ENCODE measurements around the gene SERGEF.

DNA sequence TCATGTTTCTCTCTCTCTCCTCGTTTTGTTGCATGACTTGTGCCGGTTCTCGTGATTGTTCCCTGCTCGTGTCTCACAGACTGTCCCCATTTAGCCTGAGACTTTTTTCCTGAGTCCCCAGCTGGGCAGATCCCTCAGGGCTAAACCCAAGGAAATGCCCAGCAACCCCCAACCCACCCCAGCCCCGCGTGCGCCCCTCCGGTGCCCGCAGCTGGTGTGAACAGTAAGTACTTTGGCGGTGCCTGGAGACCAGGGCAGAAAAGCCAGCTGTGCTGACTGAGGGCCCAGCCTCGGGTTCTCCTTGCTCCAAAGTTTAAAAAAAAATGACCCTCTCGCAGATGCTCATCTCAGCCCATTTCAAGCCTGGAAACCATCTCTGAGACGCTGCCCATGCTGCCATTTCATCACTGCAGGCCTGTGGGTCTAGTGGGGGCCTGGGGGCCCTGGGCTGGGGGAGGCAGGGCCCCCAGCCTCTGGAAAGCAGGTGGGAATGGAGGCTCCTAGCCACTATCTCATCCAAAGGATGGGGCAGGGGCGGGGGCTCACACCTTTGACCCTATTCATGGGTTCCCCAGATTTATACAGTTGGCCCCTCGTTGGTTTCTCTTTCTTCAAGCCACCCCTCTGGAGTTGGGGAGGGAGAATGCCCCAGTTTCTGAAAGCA, 236.5 kb downstream of the SERGEF start:
- TF ChIP-seq CTCF (conservative IDR thresholded peaks at IDR 0.05) (no peak), ZFX (IDR thresholded peaks at IDR 0.05) (no peak)
